Loucy (cell line): ENCODE data around the gene JSRP1.

Source experiments
- EZH2phosphoT487 ChIP-seq: fragments of 200-600 bp; IDR thresholded peaks from 2 replicates; pipeline ENCODE4 v1.6.1; 2018; ENCODE audit warnings: antibody characterized with exemption, mild to moderate bottlenecking, moderate library complexity, borderline replicate concordance
- TF ChIP-seq, protein P1 (sequence below): fragments of 200-600 bp; sonication (generic); conservative IDR thresholded peaks from 2 replicates; pipeline ENCODE4 v1.5.1; 2014; ENCODE audit warnings: mild to moderate bottlenecking, antibody characterized with exemption, low read length

DNA sequence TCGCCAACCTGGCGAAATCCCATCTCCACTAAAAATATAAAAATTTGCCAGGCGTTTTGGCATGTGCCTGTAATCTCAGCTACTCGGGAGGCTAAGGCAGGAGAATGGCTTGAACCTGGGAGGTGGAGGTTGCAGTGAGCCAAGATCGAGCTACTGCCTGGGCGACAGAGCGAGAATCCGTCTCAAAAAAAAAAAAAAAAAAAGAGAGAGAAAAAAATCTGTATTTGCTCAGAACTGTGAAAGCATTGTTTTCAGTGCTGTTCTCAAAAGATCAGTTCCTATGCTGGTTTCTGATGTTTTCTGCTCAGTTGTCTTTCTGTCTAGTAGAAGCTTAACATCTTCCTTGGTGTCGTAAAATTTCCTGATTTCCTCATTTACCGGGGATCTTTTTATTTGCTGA, 17.0 kb downstream of the JSRP1 start:
- TF ChIP-seq, protein P1, sequence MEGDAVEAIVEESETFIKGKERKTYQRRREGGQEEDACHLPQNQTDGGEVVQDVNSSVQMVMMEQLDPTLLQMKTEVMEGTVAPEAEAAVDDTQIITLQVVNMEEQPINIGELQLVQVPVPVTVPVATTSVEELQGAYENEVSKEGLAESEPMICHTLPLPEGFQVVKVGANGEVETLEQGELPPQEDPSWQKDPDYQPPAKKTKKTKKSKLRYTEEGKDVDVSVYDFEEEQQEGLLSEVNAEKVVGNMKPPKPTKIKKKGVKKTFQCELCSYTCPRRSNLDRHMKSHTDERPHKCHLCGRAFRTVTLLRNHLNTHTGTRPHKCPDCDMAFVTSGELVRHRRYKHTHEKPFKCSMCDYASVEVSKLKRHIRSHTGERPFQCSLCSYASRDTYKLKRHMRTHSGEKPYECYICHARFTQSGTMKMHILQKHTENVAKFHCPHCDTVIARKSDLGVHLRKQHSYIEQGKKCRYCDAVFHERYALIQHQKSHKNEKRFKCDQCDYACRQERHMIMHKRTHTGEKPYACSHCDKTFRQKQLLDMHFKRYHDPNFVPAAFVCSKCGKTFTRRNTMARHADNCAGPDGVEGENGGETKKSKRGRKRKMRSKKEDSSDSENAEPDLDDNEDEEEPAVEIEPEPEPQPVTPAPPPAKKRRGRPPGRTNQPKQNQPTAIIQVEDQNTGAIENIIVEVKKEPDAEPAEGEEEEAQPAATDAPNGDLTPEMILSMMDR = no peak
- no peak for TF ChIP-seq EZH2phosphoT487
